Measurements from ENCODE around the gene AARSD1. TPM values are rescaled to one million over a fixed set of nuclear protein-coding genes. Genes with fewer than 3 reads are reported as not detected.
"Not testable (repeated sequence)": the region's sequence is repeated elsewhere in the genome, so short reads cannot be mapped to it uniquely, and the experiment has no call there.

Gene AARSD1
- total RNA-seq, 2 experiments from 2014 or later: 80.2 to 87.4 TPM

DNA sequence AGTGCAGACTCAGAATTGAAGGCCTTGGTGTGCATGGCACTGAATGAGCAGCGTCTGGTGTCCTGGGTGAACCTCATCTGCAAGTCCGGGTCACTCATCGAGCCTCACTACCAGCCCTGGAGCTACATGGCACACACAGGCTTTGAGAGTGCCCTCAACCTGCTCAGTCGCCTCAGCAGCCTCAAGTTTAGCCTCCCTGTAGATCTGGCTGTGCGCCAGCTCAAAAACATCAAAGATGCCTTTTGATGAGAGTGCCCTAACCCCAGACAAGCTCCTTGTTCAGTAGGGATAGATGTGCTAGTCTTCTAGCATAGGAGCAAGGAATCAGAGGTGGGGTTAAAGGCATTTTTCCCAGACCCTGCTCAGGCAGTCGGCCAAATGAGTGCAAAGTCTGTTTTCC is 27.2 kb upstream of the AARSD1 start:
- no peak overlapping the region for H3K27ac Mint-ChIP-seq

DNA sequence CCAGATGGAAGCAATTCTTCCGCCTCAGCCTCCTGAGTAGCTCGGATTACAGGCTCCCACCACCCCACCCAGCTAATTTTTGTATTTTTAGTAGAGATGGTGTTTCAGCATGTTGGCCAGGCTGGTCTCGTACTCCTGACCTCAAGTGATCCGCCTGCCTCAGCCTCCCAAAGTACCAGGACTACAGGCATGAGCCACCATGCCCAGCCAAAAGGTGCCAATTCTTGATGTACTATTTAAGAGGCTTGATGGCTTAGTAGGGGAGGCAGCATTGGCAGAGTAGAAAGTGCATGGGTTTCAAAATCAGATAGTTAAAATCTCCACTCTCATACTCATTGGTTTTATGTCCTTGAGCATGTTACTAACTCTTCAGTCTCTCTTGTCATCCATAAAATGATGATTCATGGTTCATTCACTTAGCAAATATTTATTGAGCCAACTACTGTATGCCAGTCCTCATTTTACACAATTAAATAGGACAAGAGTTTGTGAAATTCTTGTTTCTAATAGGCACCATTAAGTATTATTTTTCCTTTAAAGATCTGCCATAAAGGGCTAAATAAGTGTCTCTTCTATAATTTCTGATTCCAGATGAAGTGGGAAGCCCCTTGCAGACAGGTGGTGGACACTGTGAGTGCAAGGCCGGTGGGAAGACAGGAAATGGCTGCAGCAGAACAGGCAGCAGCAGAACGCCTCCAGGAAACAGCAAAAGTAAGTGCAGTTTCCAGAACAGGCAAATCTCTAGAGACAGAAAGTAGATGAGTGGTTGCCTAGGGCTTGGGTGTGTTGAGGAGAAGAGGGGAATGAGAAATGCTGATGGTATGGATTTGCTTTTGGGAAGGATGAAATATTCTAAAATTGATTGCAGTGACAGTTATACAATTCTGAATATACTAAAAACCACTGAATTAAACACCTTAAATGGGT is 25.7 kb upstream of the AARSD1 start:
- peaks cover 18% of the 10 kb centered on the region for H3K36me3 Mint-ChIP-seq
- H3K4me3 Mint-ChIP-seq: no peak overlapping the region
- no peak overlapping the region for H3K27ac Mint-ChIP-seq
- peaks cover 2% of the 10 kb centered on the region for H3K4me1 Mint-ChIP-seq
- no peaks in the 10 kb centered on the region for H3K9me3 Mint-ChIP-seq
- DNase-seq: no peak
- H3K27me3 Mint-ChIP-seq: no peaks in the 10 kb centered on the region

More for the DNA sequence above, 27.2 kb upstream of the AARSD1 start:
- H3K27me3 Mint-ChIP-seq: no peaks in the 10 kb centered on the region
- no peak for DNase-seq
- H3K4me1 Mint-ChIP-seq: no peaks in the 10 kb centered on the region
- no peaks in the 10 kb centered on the region for H3K9me3 Mint-ChIP-seq
- H3K36me3 Mint-ChIP-seq: peaks cover 17% of the 10 kb centered on the region
- H3K4me3 Mint-ChIP-seq: no peak overlapping the region

DNA sequence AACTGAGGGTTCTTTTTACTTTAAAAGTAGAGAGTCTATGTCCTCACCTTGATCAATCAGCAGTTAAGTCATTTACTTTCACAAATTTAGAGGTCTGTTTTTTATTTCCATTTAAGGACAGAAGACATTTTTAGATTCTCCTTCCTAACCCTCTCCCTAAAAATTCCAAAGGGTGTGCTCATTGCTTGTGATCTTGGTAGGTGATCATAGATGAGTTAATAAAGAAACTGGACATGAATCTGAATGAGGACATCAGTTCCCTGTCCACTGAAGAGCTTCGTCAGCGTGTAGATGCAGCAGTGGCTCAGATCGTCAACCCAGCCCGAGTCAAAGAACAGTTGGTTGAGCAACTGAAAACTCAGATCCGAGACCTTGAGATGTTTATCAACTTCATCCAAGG is 24.9 kb upstream of the AARSD1 start:
- H3K4me3 Mint-ChIP-seq: no peak overlapping the region
- H3K4me1 Mint-ChIP-seq: peaks cover 3% of the 10 kb centered on the region
- no peak for DNase-seq
- H3K27me3 Mint-ChIP-seq: no peaks in the 10 kb centered on the region
- no peaks in the 10 kb centered on the region for H3K9me3 Mint-ChIP-seq
- H3K27ac Mint-ChIP-seq: no peak overlapping the region
- H3K36me3 Mint-ChIP-seq: peaks cover 16% of the 10 kb centered on the region

DNA sequence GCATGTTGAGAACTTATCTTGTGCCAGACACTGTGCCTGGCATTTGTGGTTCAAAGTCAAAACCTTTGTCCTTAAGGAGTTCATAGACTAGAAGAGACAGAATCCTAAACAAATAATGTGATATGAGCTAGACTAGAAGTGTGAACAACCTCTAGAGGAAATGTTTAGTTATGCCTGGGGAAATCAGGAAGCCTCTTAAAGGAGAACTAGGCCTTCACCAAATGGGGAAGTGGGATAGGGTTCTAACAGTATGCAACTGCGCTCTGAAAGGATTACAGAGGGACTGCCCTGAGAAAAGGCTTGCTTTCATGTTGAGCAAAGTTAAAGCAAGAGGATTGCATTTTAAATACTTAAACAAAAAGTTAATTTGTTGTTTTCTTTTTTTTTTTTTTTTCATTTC is 21.0 kb upstream of the AARSD1 start:
- DNase-seq: no peak
- Mint-ChIP-seq H3K36me3 (peaks cover 30% of the 10 kb centered on the region), H3K9me3 (no peaks in the 10 kb centered on the region), H3K27ac (no peak overlapping the region), H3K27me3 (no peaks in the 10 kb centered on the region), H3K4me3 (no peak overlapping the region), H3K4me1 (peaks cover 15% of the 10 kb centered on the region)

DNA sequence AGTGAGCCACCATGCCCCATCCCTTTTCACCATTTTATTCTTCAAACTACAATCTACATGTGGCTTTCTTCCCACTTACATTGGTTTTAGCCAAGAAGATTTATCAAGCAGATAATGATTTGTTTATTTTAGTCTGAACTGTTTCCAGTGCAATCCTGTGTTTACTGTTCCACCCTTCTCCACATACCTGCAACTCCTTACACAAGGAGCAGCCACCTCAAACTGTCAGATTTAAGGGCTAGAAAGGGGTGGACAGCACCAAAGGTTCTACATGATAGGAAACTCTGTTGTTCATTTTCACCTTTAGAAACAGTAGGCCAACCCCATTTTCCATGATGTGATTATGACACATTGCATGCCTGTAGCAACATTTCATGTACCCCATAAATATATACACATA is 18.0 kb upstream of the AARSD1 start:
- Mint-ChIP-seq H3K27ac (peak overlapping the region; percentile 91), H3K27me3 (no peaks in the 10 kb centered on the region), H3K36me3 (peaks cover 21% of the 10 kb centered on the region), H3K4me3 (peak overlapping the region; percentile 97), H3K4me1 (peaks cover 26% of the 10 kb centered on the region), H3K9me3 (no peaks in the 10 kb centered on the region)
- DNase-seq: no peak

DNA sequence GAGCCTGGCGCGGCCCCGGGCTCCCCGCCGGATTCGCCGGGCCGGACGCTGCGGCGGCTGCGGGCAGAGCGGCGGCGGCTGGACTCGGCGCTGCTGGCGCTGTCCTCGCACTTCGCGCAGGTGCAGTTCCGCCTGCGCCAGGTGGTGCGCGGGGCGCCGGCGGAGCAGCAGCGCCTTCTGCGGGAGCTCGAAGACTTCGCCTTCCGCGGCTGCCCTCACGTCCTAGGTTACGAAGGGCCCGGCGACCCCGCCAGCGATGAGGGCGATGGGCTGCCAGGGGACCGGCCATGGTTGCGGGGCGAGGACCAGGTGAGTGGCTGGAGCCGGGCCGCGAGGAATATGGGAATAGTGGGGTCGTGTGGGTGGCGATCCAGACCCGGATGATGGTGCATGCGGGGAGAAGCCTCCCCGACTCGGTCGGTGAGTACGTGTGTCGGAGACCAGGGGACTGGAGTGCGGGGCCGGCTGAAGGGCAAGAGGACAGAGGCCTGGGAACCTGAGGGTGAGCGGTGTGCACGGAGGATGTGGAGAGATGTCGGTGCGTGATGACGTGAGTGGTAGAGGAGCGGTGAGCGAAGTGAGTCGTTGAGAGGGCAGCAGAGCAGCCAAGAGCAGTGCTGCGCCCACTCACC is 16.6 kb upstream of the AARSD1 start:
- Mint-ChIP-seq H3K4me1 (peaks cover 26% of the 10 kb centered on the region), H3K9me3 (no peaks in the 10 kb centered on the region), H3K27me3 (no peaks in the 10 kb centered on the region), H3K27ac (peak overlapping the region; percentile 91), H3K4me3 (peak overlapping the region; percentile 97), H3K36me3 (peaks cover 18% of the 10 kb centered on the region)
- peak; percentile 77 for DNase-seq

DNA sequence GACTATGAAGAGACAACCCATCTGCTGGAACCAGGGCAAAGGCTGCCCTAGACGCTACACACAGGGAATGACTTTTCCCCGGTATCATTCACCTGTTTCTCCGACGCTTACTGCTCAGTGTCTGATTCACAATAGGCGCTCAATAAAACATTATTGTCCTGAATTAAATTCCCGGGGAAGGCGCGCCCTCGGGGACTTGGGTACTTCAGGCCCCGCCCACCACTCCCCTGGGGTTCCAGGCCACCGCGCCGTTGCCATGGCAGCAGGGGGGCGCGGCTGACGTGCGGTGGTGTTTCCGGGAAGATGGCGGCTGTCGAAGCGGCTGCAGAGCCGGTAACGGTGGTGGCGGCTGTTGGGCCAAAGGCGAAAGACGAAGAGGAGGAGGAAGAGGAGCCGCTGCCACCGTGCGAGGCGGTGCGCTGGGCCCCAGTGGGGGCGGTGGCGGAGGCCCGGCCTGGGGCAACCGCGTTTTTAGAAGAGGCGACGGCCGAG is 16.1 kb upstream of the AARSD1 start, which contains the start of gene RUNDC1:
Gene RUNDC1, plus strand, starts transcription at position 292 of the 492 bp plus-strand sequence. Its CDS starts 12 bp downstream, at position 304.
- H3K36me3 Mint-ChIP-seq: peaks cover 17% of the 10 kb centered on the region
- H3K27ac Mint-ChIP-seq: peak within 1 kb of the TSS; percentile 94
- H3K9me3 Mint-ChIP-seq: no peaks in the 10 kb centered on the region
- no peaks in the 10 kb centered on the region for H3K27me3 Mint-ChIP-seq
- DNase-seq: peak; percentile 91
- peaks cover 24% of the 10 kb centered on the region for H3K4me1 Mint-ChIP-seq
- peak within 1 kb of the TSS; percentile 97 for H3K4me3 Mint-ChIP-seq

DNA sequence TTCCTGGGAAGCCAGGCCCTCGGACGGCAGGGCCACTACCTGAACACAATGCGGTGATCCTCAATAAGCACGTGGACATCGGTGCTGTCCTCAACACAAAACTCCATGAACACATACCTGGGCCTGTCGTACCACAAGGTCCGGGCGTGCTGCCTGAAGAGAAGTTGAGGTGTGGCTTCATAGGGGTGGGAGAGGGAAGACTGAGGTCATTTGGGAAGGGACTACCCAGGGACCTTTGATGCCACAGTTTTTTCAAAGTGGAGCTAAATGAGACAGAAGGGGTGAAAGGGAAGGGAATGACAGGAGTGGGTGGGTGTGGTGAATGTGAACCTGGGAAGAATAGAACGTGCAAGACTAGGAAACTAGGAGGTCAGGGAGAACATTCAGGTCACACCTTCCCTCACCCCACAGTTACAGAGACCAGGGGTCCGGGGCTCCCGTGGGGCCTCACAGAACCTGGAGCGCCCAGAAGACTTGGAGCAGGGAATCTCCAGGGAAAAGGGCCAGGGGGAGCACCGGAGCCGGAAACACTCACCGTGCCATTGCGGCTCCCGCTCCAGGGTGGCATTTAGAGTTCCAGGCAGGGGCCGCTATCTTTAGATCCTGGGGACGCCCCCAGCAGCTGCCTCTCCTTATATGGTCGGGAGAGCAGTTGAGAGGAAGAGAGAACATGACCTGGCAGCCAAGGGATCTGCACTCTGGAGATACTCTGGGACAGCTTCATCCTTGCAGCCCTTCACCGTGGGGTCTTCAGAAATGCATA is 15.4 kb upstream of the AARSD1 start, which contains the start of gene PTGES3L:
Gene PTGES3L, minus strand, starts transcription at position 570 of the 763 bp plus-strand sequence. Its CDS starts 27 bp downstream, at position 543.
- DNase-seq: peak; percentile 49
- Mint-ChIP-seq H3K36me3 (peaks cover 14% of the 10 kb centered on the region), H3K4me3 (peak within 1 kb of the TSS; percentile 97), H3K4me1 (peaks cover 24% of the 10 kb centered on the region), H3K9me3 (no peaks in the 10 kb centered on the region), H3K27ac (peak within 1 kb of the TSS; percentile 94), H3K27me3 (no peaks in the 10 kb centered on the region)

DNA sequence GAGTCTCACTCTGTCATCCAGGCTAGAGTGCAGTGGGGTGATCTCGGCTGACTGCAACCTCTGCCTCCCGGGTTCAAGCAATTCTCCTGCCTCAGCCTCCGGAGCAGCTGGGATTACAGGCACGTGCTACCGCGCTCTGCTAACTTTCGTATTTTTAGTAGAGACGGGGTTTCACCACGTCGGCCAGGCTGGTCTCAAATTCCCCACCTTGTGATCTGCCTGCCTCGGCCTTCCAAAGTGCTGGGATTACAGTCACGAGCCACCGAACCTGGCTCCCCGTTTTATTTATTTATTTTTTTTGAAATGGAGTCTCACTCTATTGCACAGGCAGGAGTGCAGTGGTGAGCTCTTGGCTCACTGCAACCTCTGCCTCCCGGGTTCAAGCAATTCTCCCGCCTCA is 11.4 kb upstream of the AARSD1 start:
- DNase-seq, H3K4me3 Mint-ChIP-seq, H3K9me3 Mint-ChIP-seq, H3K27me3 Mint-ChIP-seq, H3K36me3 Mint-ChIP-seq, H3K27ac Mint-ChIP-seq: not testable (repeated sequence)
- peaks cover 11% of the 10 kb centered on the region for H3K4me1 Mint-ChIP-seq

DNA sequence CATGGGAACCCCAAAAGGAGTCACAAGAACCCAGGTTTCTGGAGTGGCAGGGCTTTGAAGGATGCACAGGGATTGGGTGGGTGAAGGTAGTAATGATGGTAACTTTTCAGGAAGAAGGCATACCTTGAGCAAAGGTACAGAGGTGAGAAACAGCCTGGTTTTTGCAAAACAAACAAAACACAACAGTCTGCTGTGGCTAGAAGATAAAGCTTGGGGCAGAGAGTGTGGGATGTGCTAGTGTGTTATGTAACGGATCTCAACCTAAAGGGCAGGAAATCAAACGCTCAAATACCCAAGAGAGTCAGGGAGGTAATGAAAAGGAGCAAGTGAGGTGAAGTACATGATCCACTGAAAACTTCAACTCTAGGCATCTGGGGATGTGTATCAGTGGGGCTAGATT is 11.0 kb upstream of the AARSD1 start:
- Mint-ChIP-seq H3K27ac (no peak overlapping the region), H3K4me3 (no peak overlapping the region), H3K27me3 (no peaks in the 10 kb centered on the region), H3K9me3 (no peaks in the 10 kb centered on the region), H3K36me3 (no peaks in the 10 kb centered on the region), H3K4me1 (peaks cover 11% of the 10 kb centered on the region)
- no peak for DNase-seq

DNA sequence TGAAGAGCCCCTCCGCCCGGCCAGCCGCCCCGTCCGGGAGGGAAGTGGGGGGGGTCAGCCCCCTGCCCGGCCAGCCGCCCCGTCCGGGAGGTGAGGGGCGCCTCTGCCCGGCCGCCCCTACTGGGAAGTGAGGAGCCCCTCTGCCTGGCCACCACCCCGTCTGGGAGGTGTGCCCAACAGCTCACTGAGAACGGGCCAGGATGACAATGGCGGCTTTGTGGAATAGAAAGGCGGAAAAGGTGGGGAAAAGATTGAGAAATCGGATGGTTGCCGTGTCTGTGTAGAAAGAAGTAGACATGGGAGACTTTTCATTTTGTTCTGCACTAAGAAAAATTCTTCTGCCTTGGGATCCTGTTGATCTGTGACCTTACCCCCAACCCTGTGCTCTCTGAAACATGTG is 9.1 kb upstream of the AARSD1 start:
- H3K9me3 Mint-ChIP-seq, DNase-seq, H3K4me3 Mint-ChIP-seq, H3K36me3 Mint-ChIP-seq, H3K27me3 Mint-ChIP-seq, H3K4me1 Mint-ChIP-seq, H3K27ac Mint-ChIP-seq: not testable (repeated sequence)

DNA sequence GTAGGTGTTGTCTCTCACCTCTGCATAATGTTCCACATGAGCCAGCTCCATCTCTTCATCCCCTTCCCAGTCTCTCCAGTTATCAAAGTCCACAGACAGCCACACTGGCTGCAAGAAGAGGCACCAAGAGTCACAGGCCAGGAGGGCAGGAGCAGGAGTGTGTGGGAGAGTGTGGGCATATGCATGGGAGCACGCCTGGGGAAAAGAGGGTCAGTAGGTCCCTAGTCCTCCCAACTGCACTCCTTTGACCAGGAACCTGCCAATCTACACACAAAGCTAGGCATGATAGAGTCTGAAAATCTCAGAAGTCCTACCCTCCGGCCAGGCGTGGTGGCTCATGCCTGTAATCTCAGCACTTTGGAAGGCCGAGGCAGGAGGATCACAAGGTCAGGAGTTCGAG is 7.3 kb upstream of the AARSD1 start:
- Mint-ChIP-seq H3K4me3 (no peak overlapping the region), H3K36me3 (no peaks in the 10 kb centered on the region), H3K4me1 (peaks cover 3% of the 10 kb centered on the region), H3K27me3 (no peaks in the 10 kb centered on the region), H3K27ac (no peak overlapping the region), H3K9me3 (no peaks in the 10 kb centered on the region)
- DNase-seq: no peak

DNA sequence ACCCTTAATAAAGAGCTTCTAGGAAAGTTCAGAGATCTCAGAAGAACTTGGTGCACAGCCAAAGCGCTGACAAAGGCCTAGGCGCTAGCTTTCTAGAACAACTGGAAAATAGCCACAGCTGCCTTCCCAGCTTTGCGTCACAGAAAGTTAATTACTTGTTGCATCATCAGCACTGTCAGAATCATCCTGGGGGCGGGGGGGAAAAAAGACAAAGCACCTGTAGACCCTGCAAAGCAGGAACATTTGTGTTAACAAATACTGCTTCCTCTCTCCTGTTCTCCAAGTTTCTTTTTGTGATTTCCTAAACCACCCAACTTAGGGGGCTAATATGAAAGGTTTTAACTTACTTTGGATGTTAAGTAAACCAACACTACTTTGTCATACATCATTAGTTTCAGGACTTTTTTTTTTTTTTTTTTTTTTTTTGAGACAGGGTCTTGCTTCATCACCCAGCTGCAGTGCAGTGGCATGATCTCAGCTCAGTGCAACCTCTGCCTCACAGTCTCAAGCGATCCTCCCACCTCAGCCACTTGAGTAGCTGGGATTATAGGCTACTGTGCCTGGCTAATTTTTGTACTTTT is 4.8 kb upstream of the AARSD1 start:
- no peak for DNase-seq
- no peak overlapping the region for H3K27ac Mint-ChIP-seq
- H3K4me3 Mint-ChIP-seq: no peak overlapping the region
- H3K9me3 Mint-ChIP-seq: no peaks in the 10 kb centered on the region
- H3K4me1 Mint-ChIP-seq: peaks cover 6% of the 10 kb centered on the region
- peaks cover 6% of the 10 kb centered on the region for H3K36me3 Mint-ChIP-seq
- no peaks in the 10 kb centered on the region for H3K27me3 Mint-ChIP-seq

DNA sequence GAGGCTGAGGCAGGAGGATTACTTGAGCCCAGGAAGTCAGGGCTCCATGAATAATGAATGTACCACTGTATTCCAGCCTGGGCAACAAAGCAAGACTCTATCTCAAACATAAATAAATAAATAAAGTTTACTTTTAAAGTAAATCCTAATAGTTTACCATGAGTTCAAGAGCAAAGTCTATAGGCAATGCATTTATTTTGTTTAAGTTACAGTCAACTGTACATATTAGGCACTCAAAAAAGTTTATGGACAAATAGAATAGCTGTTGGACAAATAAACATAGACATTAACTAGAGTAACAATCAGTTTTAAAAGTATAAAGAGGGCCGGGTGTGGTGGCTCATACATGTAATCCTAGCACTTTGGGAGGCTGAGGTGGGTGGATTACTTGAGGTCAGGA is 3.7 kb upstream of the AARSD1 start:
- peaks cover 10% of the 10 kb centered on the region for H3K36me3 Mint-ChIP-seq
- no peaks in the 10 kb centered on the region for H3K27me3 Mint-ChIP-seq
- no peak overlapping the region for H3K27ac Mint-ChIP-seq
- DNase-seq: no peak
- H3K4me3 Mint-ChIP-seq: no peak overlapping the region
- no peaks in the 10 kb centered on the region for H3K9me3 Mint-ChIP-seq
- peaks cover 12% of the 10 kb centered on the region for H3K4me1 Mint-ChIP-seq
